ENCODE results near the gene ERAL1. TPM values are rescaled to one million over a fixed set of nuclear protein-coding genes. Genes with fewer than 3 reads are reported as not detected.

ERAL1 gene
- total and polyA plus RNA-seq, 2 donors (not counting 1 experiment from before 2014, with no cell fraction given): 25.4 to 39.0 TPM

DNA sequence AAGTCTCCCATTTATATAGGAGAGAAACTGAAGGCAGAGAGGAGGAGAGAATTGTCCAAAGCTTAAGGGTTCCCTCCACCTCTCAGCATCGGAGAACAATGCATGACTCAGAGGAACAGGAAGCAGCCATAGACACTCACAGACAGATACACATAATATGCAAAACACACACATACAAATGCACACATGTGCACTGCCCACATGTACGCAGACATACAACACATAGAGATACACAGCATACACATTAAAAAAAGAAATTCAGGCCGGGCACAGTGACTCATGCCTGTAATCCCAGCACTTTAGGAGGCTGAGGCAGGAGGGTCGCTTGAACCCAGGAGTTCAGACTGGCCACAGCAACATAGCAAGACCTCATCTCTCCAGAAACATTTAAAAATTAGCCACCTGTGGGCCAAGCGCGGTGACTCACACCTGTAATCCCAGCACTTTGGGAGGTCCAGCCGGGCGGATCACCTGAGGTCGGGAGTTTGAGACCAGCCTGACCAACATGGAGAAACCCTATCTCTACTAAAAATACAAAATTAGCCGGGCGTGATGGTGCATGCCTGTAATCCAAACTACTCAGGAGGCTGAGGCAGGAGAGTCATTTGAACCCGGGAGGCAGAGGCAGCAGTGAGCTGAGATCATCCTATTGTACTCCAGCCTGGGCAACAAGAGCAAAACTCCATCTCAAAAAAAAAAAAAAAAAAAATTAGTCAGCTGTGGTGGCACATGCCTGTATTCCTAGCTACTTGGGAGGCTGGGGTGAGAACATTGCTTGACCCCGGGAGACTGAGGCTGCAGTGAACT is 11.3 kb downstream of the ERAL1 start:
- DNase-seq (ENCODE audit: low read depth in 2 of 2): no peak
- Histone ChIP-seq H3K9ac (ENCODE audit: insufficient read depth, low read length) (no peak overlapping the region), H3K4me1 (ENCODE audit: control insufficient read depth, extremely low read depth, insufficient read depth, low read length) (no peaks in the 10 kb centered on the region), H3K4me3 (replicated peaks in 1 of 4; ENCODE audit: control extremely low read depth in 1 of 4, insufficient read depth in 1 of 4, low read depth in 3 of 4, low read length in 4 of 4) (no peak overlapping the region), H3K4me2 (ENCODE audit: extremely low read depth, insufficient read depth, low read length) (no peak overlapping the region), H3K9me3 (ENCODE audit: control insufficient read depth, insufficient read depth, low read depth, low read length) (no peaks in the 10 kb centered on the region), H3K79me2 (ENCODE audit: control insufficient read depth, insufficient read depth, low read length) (no peaks in the 10 kb centered on the region), H3K27me3 (ENCODE audit: control insufficient read depth, insufficient read depth, low read length) (no peaks in the 10 kb centered on the region), H3K36me3 (ENCODE audit: control insufficient read depth, insufficient read depth, low read length) (no peaks in the 10 kb centered on the region), H2AFZ (ENCODE audit: low read length) (no peak overlapping the region), H4K20me1 (ENCODE audit: control insufficient read depth, extremely low read depth, insufficient read depth, low read length) (no peaks in the 10 kb centered on the region), H3K27ac (ENCODE audit: insufficient read depth, low read length) (no peak overlapping the region)
- no peak for TF ChIP-seq EZH2 (IDR thresholded peaks at IDR 0.05; ENCODE audit: low read length, missing control alignments)
- TF ChIP-seq, protein P1, sequence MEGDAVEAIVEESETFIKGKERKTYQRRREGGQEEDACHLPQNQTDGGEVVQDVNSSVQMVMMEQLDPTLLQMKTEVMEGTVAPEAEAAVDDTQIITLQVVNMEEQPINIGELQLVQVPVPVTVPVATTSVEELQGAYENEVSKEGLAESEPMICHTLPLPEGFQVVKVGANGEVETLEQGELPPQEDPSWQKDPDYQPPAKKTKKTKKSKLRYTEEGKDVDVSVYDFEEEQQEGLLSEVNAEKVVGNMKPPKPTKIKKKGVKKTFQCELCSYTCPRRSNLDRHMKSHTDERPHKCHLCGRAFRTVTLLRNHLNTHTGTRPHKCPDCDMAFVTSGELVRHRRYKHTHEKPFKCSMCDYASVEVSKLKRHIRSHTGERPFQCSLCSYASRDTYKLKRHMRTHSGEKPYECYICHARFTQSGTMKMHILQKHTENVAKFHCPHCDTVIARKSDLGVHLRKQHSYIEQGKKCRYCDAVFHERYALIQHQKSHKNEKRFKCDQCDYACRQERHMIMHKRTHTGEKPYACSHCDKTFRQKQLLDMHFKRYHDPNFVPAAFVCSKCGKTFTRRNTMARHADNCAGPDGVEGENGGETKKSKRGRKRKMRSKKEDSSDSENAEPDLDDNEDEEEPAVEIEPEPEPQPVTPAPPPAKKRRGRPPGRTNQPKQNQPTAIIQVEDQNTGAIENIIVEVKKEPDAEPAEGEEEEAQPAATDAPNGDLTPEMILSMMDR (conservative IDR thresholded peaks at IDR 0.05 in 1 of 2, IDR thresholded peaks at IDR 0.05 in 1 of 2; ENCODE audit: low read depth in 1 of 2, low read length in 2 of 2): no peak

DNA sequence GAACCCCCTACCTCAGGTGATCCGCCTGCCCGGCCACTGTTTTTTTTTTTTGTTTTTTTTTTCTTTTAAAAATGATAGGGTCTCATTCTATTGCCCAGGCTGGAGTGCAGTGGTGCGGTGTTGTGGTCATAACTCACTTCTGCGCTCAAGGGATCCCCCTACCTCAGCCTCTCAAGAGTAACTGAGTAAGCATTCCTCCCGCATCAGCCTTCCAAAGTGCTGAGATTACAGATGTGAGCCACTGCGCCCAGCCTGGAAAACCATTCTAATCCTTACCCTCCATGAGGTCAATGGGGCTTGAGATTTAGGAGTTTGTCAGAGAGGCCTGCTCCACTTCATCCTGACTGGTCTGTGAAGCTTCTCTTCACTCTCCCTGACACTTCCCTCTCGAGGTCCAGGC is 12.5 kb downstream of the ERAL1 start:
- H4K20me1 ChIP-seq (ENCODE audit: control insufficient read depth, extremely low read depth, insufficient read depth, low read length): no peaks in the 10 kb centered on the region
- no peak overlapping the region for H3K9ac ChIP-seq (ENCODE audit: insufficient read depth, low read length)
- H2AFZ ChIP-seq (ENCODE audit: low read length): no peak overlapping the region
- no peaks in the 10 kb centered on the region for H3K9me3 ChIP-seq (ENCODE audit: control insufficient read depth, insufficient read depth, low read depth, low read length)
- H3K27me3 ChIP-seq (ENCODE audit: control insufficient read depth, insufficient read depth, low read length): no peaks in the 10 kb centered on the region
- no peak overlapping the region for H3K4me3 ChIP-seq (replicated peaks in 1 of 4; ENCODE audit: control extremely low read depth in 1 of 4, insufficient read depth in 1 of 4, low read depth in 3 of 4, low read length in 4 of 4)
- DNase-seq (ENCODE audit: low read depth in 2 of 2): no peak
- no peaks in the 10 kb centered on the region for H3K36me3 ChIP-seq (ENCODE audit: control insufficient read depth, insufficient read depth, low read length)
- no peak overlapping the region for H3K4me2 ChIP-seq (ENCODE audit: extremely low read depth, insufficient read depth, low read length)
- H3K4me1 ChIP-seq (ENCODE audit: control insufficient read depth, extremely low read depth, insufficient read depth, low read length): no peaks in the 10 kb centered on the region
- H3K79me2 ChIP-seq (ENCODE audit: control insufficient read depth, insufficient read depth, low read length): no peaks in the 10 kb centered on the region
- TF ChIP-seq EZH2 (IDR thresholded peaks at IDR 0.05; ENCODE audit: low read length, missing control alignments): no peak
- TF ChIP-seq, protein P1 (conservative IDR thresholded peaks at IDR 0.05 in 1 of 2, IDR thresholded peaks at IDR 0.05 in 1 of 2; ENCODE audit: low read depth in 1 of 2, low read length in 2 of 2): no peak
- H3K27ac ChIP-seq (ENCODE audit: insufficient read depth, low read length): no peak overlapping the region

DNA sequence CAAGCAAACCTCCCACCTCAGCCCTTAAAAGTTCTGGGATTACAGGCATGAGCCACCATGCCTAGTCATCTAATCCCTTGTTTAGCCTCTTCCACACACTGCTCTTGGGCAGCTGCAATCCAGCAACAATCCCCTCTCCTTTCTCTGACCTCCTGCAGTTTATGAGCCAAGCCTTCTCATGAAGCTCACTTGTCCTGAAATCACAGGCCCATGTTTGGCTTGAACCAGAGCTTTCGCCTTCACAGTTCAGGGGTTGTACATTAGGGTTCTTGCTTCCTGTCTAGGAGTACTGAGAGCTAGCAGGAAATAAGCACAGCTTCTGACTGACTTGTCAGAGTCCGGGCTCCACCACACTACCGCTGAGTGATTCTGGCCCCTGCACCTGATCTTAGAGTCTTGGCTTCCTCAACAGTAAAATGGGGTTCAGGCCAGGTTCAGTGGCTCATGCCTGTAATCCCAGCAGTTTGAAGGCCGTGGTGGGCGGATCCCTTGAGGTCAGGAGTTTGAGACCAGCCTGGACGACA is 16.3 kb downstream of the ERAL1 start:
- Histone ChIP-seq H3K9me3 (ENCODE audit: control insufficient read depth, insufficient read depth, low read depth, low read length) (no peaks in the 10 kb centered on the region), H3K27ac (ENCODE audit: insufficient read depth, low read length) (no peak overlapping the region), H3K9ac (ENCODE audit: insufficient read depth, low read length) (no peak overlapping the region), H3K4me1 (ENCODE audit: control insufficient read depth, extremely low read depth, insufficient read depth, low read length) (no peaks in the 10 kb centered on the region), H3K4me2 (ENCODE audit: extremely low read depth, insufficient read depth, low read length) (no peak overlapping the region), H3K4me3 (replicated peaks in 1 of 4; ENCODE audit: control extremely low read depth in 1 of 4, insufficient read depth in 1 of 4, low read depth in 3 of 4, low read length in 4 of 4) (no peak overlapping the region), H4K20me1 (ENCODE audit: control insufficient read depth, extremely low read depth, insufficient read depth, low read length) (no peaks in the 10 kb centered on the region), H3K79me2 (ENCODE audit: control insufficient read depth, insufficient read depth, low read length) (no peaks in the 10 kb centered on the region), H3K36me3 (ENCODE audit: control insufficient read depth, insufficient read depth, low read length) (no peaks in the 10 kb centered on the region), H3K27me3 (ENCODE audit: control insufficient read depth, insufficient read depth, low read length) (no peaks in the 10 kb centered on the region), H2AFZ (ENCODE audit: low read length) (no peak overlapping the region)
- no peak for DNase-seq (ENCODE audit: low read depth in 2 of 2)
- TF ChIP-seq, protein P1 (conservative IDR thresholded peaks at IDR 0.05 in 1 of 2, IDR thresholded peaks at IDR 0.05 in 1 of 2; ENCODE audit: low read depth in 1 of 2, low read length in 2 of 2): no peak
- no peak for TF ChIP-seq EZH2 (IDR thresholded peaks at IDR 0.05; ENCODE audit: low read length, missing control alignments)

All from fibroblast of lung (primary cell).